Colonic mucosa (tissue), 4 donors: Measurements from ENCODE around the gene TLX3. TPM values are rescaled to one million over a fixed set of nuclear protein-coding genes. Genes with fewer than 3 reads are reported as not detected.

Experiments
- DNase-seq: peaks from one replicate; pipeline ENCODE4 v3.0.0-alpha.2; 2020
- H3K27ac ChIP-seq: fragments of 200-600 bp; one replicate; pipeline ENCODE4 v1.8.0; 2021
- H3K27me3 ChIP-seq: fragments of 200-600 bp; one replicate; pipeline ENCODE4 v1.8.0; 2021
- H3K36me3 ChIP-seq: fragments of 200-600 bp; one replicate; pipeline ENCODE4 v1.8.0; 2021
- H3K4me1 ChIP-seq: fragments of 200-600 bp; one replicate; pipeline ENCODE4 v1.8.0; 2021; ENCODE audit warnings: mild to moderate bottlenecking
- H3K4me3 ChIP-seq: fragments of 200-600 bp; one replicate; pipeline ENCODE4 v1.8.0; 2021
- H3K9ac ChIP-seq, 2 donors: one replicate each; pipeline ENCODE4 v1.7.0; 2013; ENCODE audit warnings: control low read depth in 2 of 2, low read depth in 2 of 2, low read length in 2 of 2
- H3K9me3 ChIP-seq: fragments of 200-600 bp; one replicate; pipeline ENCODE4 v1.8.0; 2021
- CTCF ChIP-seq: fragments of 200-600 bp; IDR thresholded peaks from one replicate; pipeline ENCODE4 v1.8.0; 2022; ENCODE audit warnings: antibody characterized with exemption, mild to moderate bottlenecking
- intact Hi-C: fragments of 100-400 bp; cut with DNase I; formaldehyde crosslinking; loops from one replicate; pipeline ENCODE4 v1.14.1; 2022
- total RNA-seq, 2 donors: library from RNA; stranded (reverse); fragmentation: NEBNext Ultra II Directional in 1 of 2; extraction: Animal tissue kit (Norgen Biotek cat#: 25700) in 1 of 2; gene quantifications; one replicate each; pipeline ENCODE4 v1.2.1, GENCODE V29; 2021
- donor health status: healthy.
- donor health status: DM: no; HTN: no; CAD: no.
- donor health status: DM: no; HTN: no; CAD: no.

The TLX3 gene
- total RNA-seq, 2 donors from 2014 or later, result not detected

- Histone ChIP-seq H3K9me3 (no peaks in the 10 kb centered on the region), H3K27ac (no peak overlapping the region), H3K36me3 (no peaks in the 10 kb centered on the region), H3K4me1 (no peaks in the 10 kb centered on the region), H3K4me3 (no peak overlapping the region), H3K27me3 (no peaks in the 10 kb centered on the region), H3K9ac (no peak overlapping the region)
- DNase-seq, result no peak
- intact Hi-C loops, result no loop called here
- no peak for TF ChIP-seq CTCF
These were observed 40.1 kb upstream of the TLX3 start for GRCh38 chr5:171268700-171269620.

- no peak overlapping the region for H3K4me3 ChIP-seq
- no peak for DNase-seq
- no peak overlapping the region for H3K27ac ChIP-seq
- H3K27me3 ChIP-seq, result no peaks in the 10 kb centered on the region
- H3K4me1 ChIP-seq, result no peaks in the 10 kb centered on the region
- intact Hi-C loops, result no loop called here
- no peaks in the 10 kb centered on the region for H3K36me3 ChIP-seq
- no peak for TF ChIP-seq CTCF
- H3K9me3 ChIP-seq, result no peaks in the 10 kb centered on the region
- no peak overlapping the region for H3K9ac ChIP-seq
These were observed 39.3 kb upstream of the TLX3 start for GRCh38 chr5:171269717-171270116.

- Histone ChIP-seq H3K9ac (no peak overlapping the region), H3K4me1 (no peaks in the 10 kb centered on the region), H3K9me3 (no peaks in the 10 kb centered on the region), H3K36me3 (no peaks in the 10 kb centered on the region), H3K27ac (no peak overlapping the region), H3K4me3 (no peak overlapping the region), H3K27me3 (no peaks in the 10 kb centered on the region)
- intact Hi-C loops, result no loop called here
- no peak for TF ChIP-seq CTCF
- DNase-seq, result no peak
These were observed 38.9 kb upstream of the TLX3 start for GRCh38 chr5:171270136-171270535.

GRCh38 chr5:171271798-171272197, 37.2 kb upstream of the TLX3 start:
- Histone ChIP-seq H3K9me3 (no peaks in the 10 kb centered on the region), H3K9ac (no peak overlapping the region), H3K4me3 (no peak overlapping the region), H3K27ac (no peak overlapping the region), H3K4me1 (no peaks in the 10 kb centered on the region), H3K27me3 (no peaks in the 10 kb centered on the region), H3K36me3 (no peaks in the 10 kb centered on the region)
- intact Hi-C loops, result no loop called here
- DNase-seq, result no peak
- no peak for TF ChIP-seq CTCF

- Histone ChIP-seq H3K4me3 (no peak overlapping the region), H3K9ac (no peak overlapping the region), H3K36me3 (no peaks in the 10 kb centered on the region), H3K4me1 (no peaks in the 10 kb centered on the region), H3K27ac (no peak overlapping the region), H3K27me3 (no peaks in the 10 kb centered on the region), H3K9me3 (no peaks in the 10 kb centered on the region)
- intact Hi-C loops, result no loop called here
- DNase-seq, result no peak
- TF ChIP-seq CTCF, result no peak
These were observed 35.8 kb upstream of the TLX3 start for GRCh38 chr5:171272996-171273970.
